Caco-2 (cell line): ENCODE results near the gene MBP. TPM values are rescaled to one million over a fixed set of nuclear protein-coding genes. Genes with fewer than 3 reads are reported as not detected.

Experiments used
- BruUV-seq: library from RNA; stranded (reverse); fragments of 400-500 nt; replicated peaks from 2 replicates; lab custom pipeline; 2021; lab: Mats Ljungman, UMichigan
- CTCF ChIA-PET: fragments of 300-600 bp; sonication (Branson Sonifier 250); formaldehyde crosslinking; loops from one replicate; lab custom pipeline; 2022; ENCODE audit warnings: antibody characterized with exemption; lab: Charles Lee
- POLR2A ChIA-PET: fragments of 300-600 bp; sonication (Branson Sonifier 250); formaldehyde crosslinking; loops from one replicate; lab custom pipeline; 2022; ENCODE audit warnings: antibody characterized with exemption; lab: Charles Lee
- DNase-seq, 2 experiments: peaks; one replicate each; pipeline versions ENCODE4 v3.0.0 to v3.0.0-alpha.2; 2020 to 2022
- H3K27me3 ChIP-seq: replicated peaks from 2 replicates; pipeline ENCODE4 v1.6.0; 2011; ENCODE audit warnings: low read length; ENCODE audit not compliant: control insufficient read depth, insufficient read depth
- H3K36me3 ChIP-seq: 2 replicates; pipeline ENCODE4 v1.5.1; 2011; ENCODE audit warnings: low read length; ENCODE audit not compliant: control insufficient read depth, insufficient read depth
- H3K4me1 ChIP-seq: fragments of 250-450 bp; sonication (Bioruptor Pico); 2 replicates; pipeline ENCODE4 v1.5.1; 2020; ENCODE audit warnings: mild to moderate bottlenecking
- H3K4me3 ChIP-seq: 2 replicates; pipeline ENCODE4 v1.5.1; 2011; ENCODE audit warnings: low read depth, mild to moderate bottlenecking, control low read depth, low read length
- H3K9me3 ChIP-seq: fragments of 250-450 bp; sonication (Bioruptor Pico); 2 replicates; pipeline ENCODE4 v1.5.1; 2020; ENCODE audit warnings: mild to moderate bottlenecking, moderate library complexity
- H3K27ac Mint-ChIP-seq: one replicate; pipeline ENCODE4 v1.8.0; 2022; ENCODE audit warnings: mixed read lengths; ENCODE audit not compliant: unreplicated experiment
- H3K27me3 Mint-ChIP-seq: one replicate; pipeline ENCODE4 v1.8.0; 2022; ENCODE audit warnings: mixed read lengths; ENCODE audit not compliant: insufficient read depth, unreplicated experiment
- H3K36me3 Mint-ChIP-seq: one replicate; pipeline ENCODE4 v1.8.0; 2022; ENCODE audit warnings: mild to moderate bottlenecking, mixed read lengths; ENCODE audit not compliant: insufficient read depth, unreplicated experiment
- H3K4me1 Mint-ChIP-seq: one replicate; pipeline ENCODE4 v1.8.0; 2022; ENCODE audit warnings: low read depth, mixed read lengths; ENCODE audit not compliant: unreplicated experiment
- H3K4me3 Mint-ChIP-seq: one replicate; pipeline ENCODE4 v1.8.0; 2022; ENCODE audit warnings: mild to moderate bottlenecking, moderate library complexity, mixed read lengths; ENCODE audit not compliant: unreplicated experiment
- H3K9me3 Mint-ChIP-seq: one replicate; pipeline ENCODE4 v1.8.0; 2022; ENCODE audit warnings: mixed read lengths; ENCODE audit not compliant: unreplicated experiment
- intact Hi-C: fragments of 100-400 bp; cut with micrococcal nuclease; formaldehyde crosslinking; loops from one replicate; pipeline ENCODE4 v1.10.0; 2022; ENCODE audit not compliant: unreplicated experiment
- total RNA-seq: library from RNA; stranded (reverse); gene quantifications from 2 replicates; pipeline ENCODE4 v1.2.3, GENCODE V29; 2022
- TF ChIP-seq, protein P1 (sequence below), 2 experiments: fragments of 200-600 bp in 1 of 2; IDR thresholded peaks; 1 replicate in 1 of 2; 2 replicates in 1 of 2; pipeline versions ENCODE4 v1.5.1 to v1.8.0; 2011 to 2022; ENCODE audit warnings: antibody characterized with exemption in 1 of 2, control low read depth in 1 of 2, inconsistent platforms in 1 of 2, low read depth in 1 of 2, low read length in 1 of 2, mild to moderate bottlenecking in 1 of 2, moderate library complexity in 1 of 2; ENCODE audit not compliant: insufficient read depth in 1 of 2, severe bottlenecking in 1 of 2, unreplicated experiment in 1 of 2

Gene MBP
- total RNA-seq, 1 experiment from 2014 or later = 11.4 TPM

DNA sequence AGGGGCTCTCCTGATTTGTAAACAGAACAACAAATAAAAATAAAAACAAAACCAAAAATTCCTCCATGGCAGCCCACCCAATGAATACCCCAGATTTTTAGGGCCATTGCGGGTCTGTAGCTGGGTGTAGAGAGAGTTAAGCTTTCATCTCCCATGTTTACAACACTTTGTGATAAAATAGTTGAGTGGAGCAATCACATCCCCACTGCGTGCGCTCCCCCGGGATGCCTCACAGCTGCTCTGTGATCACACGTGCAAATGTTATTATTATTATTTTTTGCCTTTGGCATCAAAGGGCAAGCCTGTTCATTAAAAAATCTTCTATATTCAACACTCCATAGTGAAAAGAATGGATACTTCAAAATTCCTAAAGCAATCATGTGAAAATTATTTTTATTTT, 118.0 kb downstream of the MBP start:
- intact Hi-C loops = no loop called here
- no TSS peak for BruUV-seq
- Mint-ChIP-seq H3K9me3 (peaks cover 11% of the 10 kb centered on the region), H3K36me3 (no peaks in the 10 kb centered on the region), H3K4me1 (no peaks in the 10 kb centered on the region), H3K4me3 (no peak overlapping the region), H3K27me3 (no peaks in the 10 kb centered on the region), H3K27ac (no peak overlapping the region)
- no peaks in the 10 kb centered on the region for H3K27me3 ChIP-seq
- no peak overlapping the region for H3K4me3 ChIP-seq
- ChIA-PET POLR2A (no interaction called here), CTCF (no interaction called here)
- TF ChIP-seq, protein P1, sequence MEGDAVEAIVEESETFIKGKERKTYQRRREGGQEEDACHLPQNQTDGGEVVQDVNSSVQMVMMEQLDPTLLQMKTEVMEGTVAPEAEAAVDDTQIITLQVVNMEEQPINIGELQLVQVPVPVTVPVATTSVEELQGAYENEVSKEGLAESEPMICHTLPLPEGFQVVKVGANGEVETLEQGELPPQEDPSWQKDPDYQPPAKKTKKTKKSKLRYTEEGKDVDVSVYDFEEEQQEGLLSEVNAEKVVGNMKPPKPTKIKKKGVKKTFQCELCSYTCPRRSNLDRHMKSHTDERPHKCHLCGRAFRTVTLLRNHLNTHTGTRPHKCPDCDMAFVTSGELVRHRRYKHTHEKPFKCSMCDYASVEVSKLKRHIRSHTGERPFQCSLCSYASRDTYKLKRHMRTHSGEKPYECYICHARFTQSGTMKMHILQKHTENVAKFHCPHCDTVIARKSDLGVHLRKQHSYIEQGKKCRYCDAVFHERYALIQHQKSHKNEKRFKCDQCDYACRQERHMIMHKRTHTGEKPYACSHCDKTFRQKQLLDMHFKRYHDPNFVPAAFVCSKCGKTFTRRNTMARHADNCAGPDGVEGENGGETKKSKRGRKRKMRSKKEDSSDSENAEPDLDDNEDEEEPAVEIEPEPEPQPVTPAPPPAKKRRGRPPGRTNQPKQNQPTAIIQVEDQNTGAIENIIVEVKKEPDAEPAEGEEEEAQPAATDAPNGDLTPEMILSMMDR (IDR thresholded peaks at IDR 0.05; ENCODE audit: insufficient read depth in 1 of 2, low read depth in 1 of 2, low read length in 1 of 2, severe bottlenecking in 1 of 2, unreplicated experiment in 1 of 2) = no peak
- DNase-seq = no peak
- H3K4me1 ChIP-seq = no peaks in the 10 kb centered on the region
- no peaks in the 10 kb centered on the region for H3K9me3 ChIP-seq
- H3K36me3 ChIP-seq = no peaks in the 10 kb centered on the region; the same call in 1 of the 2 replicates

DNA sequence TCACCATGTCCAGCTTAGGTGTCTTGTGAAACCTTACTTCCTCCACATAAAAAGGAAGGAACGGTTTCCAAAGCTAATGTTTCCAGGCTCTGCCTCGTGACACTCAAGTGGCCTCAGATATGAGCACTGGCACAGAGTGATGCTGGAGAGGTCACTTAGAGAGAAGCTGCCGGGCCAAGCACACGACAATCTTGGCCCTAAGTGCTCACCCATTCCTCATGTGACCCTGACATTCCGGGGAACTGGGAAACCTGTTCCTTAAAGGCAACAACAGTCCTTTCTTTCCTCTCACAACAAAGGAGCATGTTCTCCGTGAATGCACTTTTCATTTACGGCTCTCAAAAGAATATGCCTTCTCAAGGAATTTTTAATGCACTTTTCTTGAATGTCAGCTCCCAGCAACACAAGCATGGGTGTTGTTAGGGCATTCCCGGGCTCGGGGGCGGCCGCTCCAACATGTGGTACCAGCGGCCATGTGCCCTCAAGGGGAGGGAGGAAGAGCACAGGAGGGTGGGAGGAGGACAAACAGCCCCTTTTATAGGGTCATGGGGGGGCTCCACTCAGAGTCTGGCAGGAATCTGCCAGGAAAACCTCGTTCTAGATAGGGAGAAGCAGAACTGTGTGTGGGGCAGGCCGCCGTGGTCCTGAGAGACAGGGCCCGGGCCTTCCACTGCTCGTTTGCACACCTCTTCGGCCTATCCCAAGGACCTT, 118.6 kb downstream of the MBP start:
- no peak for DNase-seq
- TF ChIP-seq, protein P1 (IDR thresholded peaks at IDR 0.05; ENCODE audit: insufficient read depth in 1 of 2, low read depth in 1 of 2, low read length in 1 of 2, severe bottlenecking in 1 of 2, unreplicated experiment in 1 of 2) = no peak
- Mint-ChIP-seq H3K4me3 (no peak overlapping the region), H3K36me3 (no peaks in the 10 kb centered on the region), H3K27ac (no peak overlapping the region), H3K27me3 (no peaks in the 10 kb centered on the region), H3K4me1 (no peaks in the 10 kb centered on the region), H3K9me3 (peaks cover 8% of the 10 kb centered on the region)
- H3K27me3 ChIP-seq = no peaks in the 10 kb centered on the region
- H3K36me3 ChIP-seq = no peaks in the 10 kb centered on the region; the same call in 1 of the 2 replicates
- ChIA-PET CTCF (no interaction called here), POLR2A (no interaction called here)
- no peaks in the 10 kb centered on the region for H3K9me3 ChIP-seq
- H3K4me3 ChIP-seq = no peak overlapping the region
- no TSS peak for BruUV-seq
- no peaks in the 10 kb centered on the region for H3K4me1 ChIP-seq
- intact Hi-C loops = no loop called here

DNA sequence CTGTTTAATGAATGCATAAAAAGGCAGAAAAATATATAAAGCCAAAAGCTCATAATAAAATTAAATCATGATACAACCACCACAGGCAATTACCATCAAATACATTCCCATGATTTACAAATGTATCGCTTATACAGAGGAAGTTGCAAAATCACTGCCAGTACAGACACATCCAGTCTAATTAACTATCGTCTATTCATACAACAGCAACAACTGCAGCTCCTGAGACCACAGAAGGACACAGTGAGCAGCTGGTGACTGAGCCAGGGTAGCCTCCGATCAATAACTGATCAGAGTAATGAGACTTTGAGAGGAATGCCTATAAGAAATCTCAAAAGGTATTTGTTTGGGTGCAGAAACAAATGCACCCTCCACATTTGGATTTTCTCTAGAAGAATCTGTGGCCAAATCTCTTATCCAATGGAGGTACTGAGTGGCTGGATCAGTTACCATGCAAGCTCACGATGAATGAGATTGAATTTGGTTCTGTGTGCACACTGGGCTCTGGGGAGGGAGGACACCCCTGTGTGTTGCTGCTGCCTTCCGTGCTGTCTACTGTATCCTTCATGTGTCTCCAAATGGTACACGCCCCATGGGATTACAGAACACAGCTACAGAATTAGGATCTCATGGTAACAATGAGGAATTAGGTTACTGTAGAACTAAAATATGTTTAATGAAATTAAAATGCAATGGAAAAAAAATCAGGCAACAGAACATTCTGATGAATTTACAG, 119.6 kb downstream of the MBP start:
- Mint-ChIP-seq H3K4me1 (no peaks in the 10 kb centered on the region), H3K4me3 (no peak overlapping the region), H3K36me3 (no peaks in the 10 kb centered on the region), H3K27ac (no peak overlapping the region), H3K27me3 (no peaks in the 10 kb centered on the region), H3K9me3 (no peaks in the 10 kb centered on the region)
- Histone ChIP-seq H3K9me3 (no peaks in the 10 kb centered on the region), H3K27me3 (no peaks in the 10 kb centered on the region), H3K4me3 (no peak overlapping the region), H3K36me3 (no peaks in the 10 kb centered on the region; the same call in 1 of the 2 replicates), H3K4me1 (no peaks in the 10 kb centered on the region)
- no TSS peak for BruUV-seq
- ChIA-PET CTCF (no interaction called here), POLR2A (no interaction called here)
- intact Hi-C loops = no loop called here
- TF ChIP-seq, protein P1 (IDR thresholded peaks at IDR 0.05; ENCODE audit: insufficient read depth in 1 of 2, low read depth in 1 of 2, low read length in 1 of 2, severe bottlenecking in 1 of 2, unreplicated experiment in 1 of 2) = no peak
- DNase-seq = no peak
